Measurements from ENCODE around the gene OR11A1.
"Not testable (repeated sequence)": the region's sequence is repeated elsewhere in the genome, so short reads cannot be mapped to it uniquely, and the experiment has no call there.

The OR11A1 gene

GRCh38 chr6:29478740-29479139 lies 21.9 kb upstream of the OR11A1 start:
- DNase-seq (ENCODE audit: low read depth) = no peak

- DNase-seq (ENCODE audit: low read depth) = no peak
Measured at GRCh38 chr6:29477923-29478450, 21.1 kb upstream of the OR11A1 start.

- no peak for DNase-seq (ENCODE audit: low read depth)
Measured at GRCh38 chr6:29474996-29475395, 18.1 kb upstream of the OR11A1 start.

- no peak for DNase-seq (ENCODE audit: low read depth)
Measured at GRCh38 chr6:29466241-29466640, 9.4 kb upstream of the OR11A1 start.

- DNase-seq (ENCODE audit: low read depth) = no peak
Measured at GRCh38 chr6:29465801-29466200, 8.9 kb upstream of the OR11A1 start.

- no peak for DNase-seq (ENCODE audit: low read depth)
Measured at GRCh38 chr6:29465279-29465678, 8.4 kb upstream of the OR11A1 start.

GRCh38 chr6:29462022-29462421 lies 5.2 kb upstream of the OR11A1 start:
- DNase-seq (ENCODE audit: low read depth) = no peak

GRCh38 chr6:29461021-29461814 lies 4.3 kb upstream of the OR11A1 start:
- DNase-seq (ENCODE audit: low read depth) = no peak

- no peak for DNase-seq (ENCODE audit: low read depth)
Measured at GRCh38 chr6:29451471-29452193, 5.2 kb downstream of the OR11A1 start.

- no peak for DNase-seq (ENCODE audit: low read depth)
Measured at GRCh38 chr6:29447670-29448069, 9.2 kb downstream of the OR11A1 start.

GRCh38 chr6:29444031-29444430 lies 12.8 kb downstream of the OR11A1 start:
- DNase-seq (ENCODE audit: low read depth) = not testable (repeated sequence)

GRCh38 chr6:29442719-29443118 lies 14.2 kb downstream of the OR11A1 start:
- DNase-seq (ENCODE audit: low read depth) = no peak

GRCh38 chr6:29439006-29439405 lies 17.9 kb downstream of the OR11A1 start, which contains the start of gene OR10C1:
Gene OR10C1 (plus strand): TSS chr6:29439306. CDS start chr6:29440016, 710 bp downstream.
- no peak for DNase-seq (ENCODE audit: low read depth)

GRCh38 chr6:29436730-29437129 lies 20.1 kb downstream of the OR11A1 start:
- not testable (repeated sequence) for DNase-seq (ENCODE audit: low read depth)

- DNase-seq (ENCODE audit: low read depth) = no peak
Measured at GRCh38 chr6:29426654-29427053, 30.2 kb downstream of the OR11A1 start.

- no peak for DNase-seq (ENCODE audit: low read depth)
Measured at GRCh38 chr6:29425075-29425474, 31.8 kb downstream of the OR11A1 start.

- DNase-seq (ENCODE audit: low read depth) = no peak
Measured at GRCh38 chr6:29424575-29424974, 32.3 kb downstream of the OR11A1 start.

- no peak for DNase-seq (ENCODE audit: low read depth)
Measured at GRCh38 chr6:29424168-29424567, 32.7 kb downstream of the OR11A1 start.

GRCh38 chr6:29419516-29419915 lies 37.4 kb downstream of the OR11A1 start:
- no peak for DNase-seq (ENCODE audit: low read depth)

- no peak for DNase-seq (ENCODE audit: low read depth)
Measured at GRCh38 chr6:29414588-29414987, 42.3 kb downstream of the OR11A1 start, which contains the start of gene OR12D1. Gene OR12D1 (plus strand): TSS chr6:29414928.

GRCh38 chr6:29403801-29404200 lies 53.1 kb downstream of the OR11A1 start:
- DNase-seq (ENCODE audit: low read depth) = no peak

- no peak for DNase-seq (ENCODE audit: low read depth)
Measured at GRCh38 chr6:29399525-29399924, 57.3 kb downstream of the OR11A1 start.

GRCh38 chr6:29395331-29395730 lies 61.5 kb downstream of the OR11A1 start, which contains the start of gene OR12D2:
Gene OR12D2 (plus strand): TSS chr6:29395631. CDS start chr6:29396700, 1,069 bp downstream.
- no peak for DNase-seq (ENCODE audit: low read depth)
